WTC11 (cell line): ENCODE results near the gene MAGEA1. TPM values are rescaled to one million over a fixed set of nuclear protein-coding genes. Genes with fewer than 3 reads are reported as not detected.

Source experiments
- ATAC-seq: fragments of 200-7000 bp; cut with Tn5 transposase; 2 replicates; pipeline ENCODE4 v1.10.0; 2021; ENCODE audit warnings: mild to moderate bottlenecking, moderate library complexity
- CTCF ChIA-PET: fragments of 300-600 bp; sonication (Branson Sonifier 250); formaldehyde crosslinking; loops from one replicate; lab custom pipeline; 2021; ENCODE audit warnings: antibody characterized with exemption; lab: Charles Lee
- POLR2A ChIA-PET: fragments of 350-600 bp; sonication (Branson Sonifier 250); formaldehyde crosslinking; loops from one replicate; lab custom pipeline; 2021; ENCODE audit warnings: antibody characterized with exemption; lab: Charles Lee
- DNase-seq: peaks from one replicate; pipeline ENCODE4 v3.0.0; 2021; ENCODE audit warnings: low spot score
- H3K27ac Mint-ChIP-seq: 2 replicates; pipeline ENCODE4 v1.8.0; 2021; ENCODE audit warnings: mixed read lengths
- H3K27me3 Mint-ChIP-seq: 2 replicates; pipeline ENCODE4 v1.8.0; 2021; ENCODE audit warnings: low read depth, mild to moderate bottlenecking, moderate library complexity, mixed read lengths
- H3K36me3 Mint-ChIP-seq: 2 replicates; pipeline ENCODE4 v1.8.0; 2021; ENCODE audit warnings: mixed read lengths
- H3K4me1 Mint-ChIP-seq: 2 replicates; pipeline ENCODE4 v1.8.0; 2022; ENCODE audit warnings: mixed read lengths
- H3K4me3 Mint-ChIP-seq: 2 replicates; pipeline ENCODE4 v1.8.0; 2021; ENCODE audit warnings: mild to moderate bottlenecking, moderate library complexity, mixed read lengths
- H3K9me3 Mint-ChIP-seq: 2 replicates; pipeline ENCODE4 v1.8.0; 2021; ENCODE audit warnings: mixed read lengths
- ESRRA ChIP-seq: sonication (generic); formaldehyde crosslinking; IDR thresholded peaks from 2 replicates; pipeline ENCODE4 v1.8.1; 2022; ENCODE audit warnings: mild to moderate bottlenecking, missing genetic modification reagents, borderline replicate concordance
- FOXP1 ChIP-seq: sonication (generic); formaldehyde crosslinking; IDR thresholded peaks from 2 replicates; pipeline ENCODE4 v1.8.0; 2022; ENCODE audit warnings: missing genetic modification reagents, mild to moderate bottlenecking, moderate library complexity, borderline replicate concordance
- GTF2I ChIP-seq: fragments of 250-450 bp; sonication (Bioruptor Pico); conservative IDR thresholded peaks from 2 replicates; pipeline ENCODE4 v1.4.0; 2021; ENCODE audit warnings: mild to moderate bottlenecking
- NR3C1 ChIP-seq: sonication (generic); formaldehyde crosslinking; conservative IDR thresholded peaks from 2 replicates; pipeline ENCODE4 v1.8.1; 2023; ENCODE audit warnings: low read depth, mild to moderate bottlenecking, missing genetic modification reagents
- OVOL2 ChIP-seq: fragments of 250-450 bp; sonication (Bioruptor Pico); IDR thresholded peaks from 2 replicates; pipeline ENCODE4 v1.9.0; 2021; ENCODE audit warnings: mild to moderate bottlenecking, borderline replicate concordance
- PRRX2 ChIP-seq: fragments of 250-450 bp; sonication (Bioruptor Pico); IDR thresholded peaks from 2 replicates; pipeline ENCODE4 v1.8.0; 2021; ENCODE audit warnings: mild to moderate bottlenecking
- SMAD4 ChIP-seq: sonication (generic); formaldehyde crosslinking; IDR thresholded peaks from 2 replicates; pipeline ENCODE4 v1.8.0; 2022; ENCODE audit warnings: mild to moderate bottlenecking, missing genetic modification reagents
- TEAD1 ChIP-seq: sonication (generic); formaldehyde crosslinking; IDR thresholded peaks from 2 replicates; pipeline ENCODE4 v1.8.0; 2022; ENCODE audit warnings: mild to moderate bottlenecking, missing genetic modification reagents
- ZBTB21 ChIP-seq: sonication (generic); formaldehyde crosslinking; IDR thresholded peaks from 2 replicates; pipeline ENCODE4 v1.8.1; 2023; ENCODE audit warnings: mild to moderate bottlenecking, missing genetic modification reagents, borderline replicate concordance
- ZNF671 ChIP-seq: fragments of 250-450 bp; sonication (Bioruptor Pico); IDR thresholded peaks from 2 replicates; pipeline ENCODE4 v1.8.0; 2021; ENCODE audit warnings: mild to moderate bottlenecking
- total RNA-seq: library from RNA; stranded (reverse); gene quantifications from 3 replicates; pipeline ENCODE4 v1.2.3, GENCODE V29; 2021
- TF ChIP-seq, protein P1 (sequence below): fragments of 250-450 bp; sonication (Bioruptor Pico); conservative IDR thresholded peaks from 2 replicates; pipeline ENCODE4 v1.9.0; 2021; ENCODE audit warnings: mild to moderate bottlenecking
- TF ChIP-seq, protein P2 (sequence below): sonication (generic); formaldehyde crosslinking; IDR thresholded peaks from 2 replicates; pipeline ENCODE4 v1.8.0; 2023; ENCODE audit warnings: mild to moderate bottlenecking, missing genetic modification reagents
- TF ChIP-seq, protein P3 (sequence below): sonication (generic); formaldehyde crosslinking; IDR thresholded peaks from 2 replicates; pipeline ENCODE4 v1.8.0; 2022; ENCODE audit warnings: mild to moderate bottlenecking, missing genetic modification reagents
- TF ChIP-seq, protein P4 (sequence below): fragments of 250-450 bp; sonication (Bioruptor Pico); IDR thresholded peaks from 2 replicates; pipeline ENCODE4 v1.9.0; 2021; ENCODE audit warnings: moderate library complexity, mild to moderate bottlenecking, inconsistent platforms, borderline replicate concordance
- TF ChIP-seq, protein P5 (sequence below): sonication (generic); formaldehyde crosslinking; IDR thresholded peaks from 2 replicates; pipeline ENCODE4 v1.8.1; 2023; ENCODE audit warnings: mild to moderate bottlenecking, missing genetic modification reagents, borderline replicate concordance
- TF ChIP-seq, protein P6 (sequence below): fragments of 250-450 bp; sonication (Bioruptor Pico); IDR thresholded peaks from 2 replicates; pipeline ENCODE4 v1.9.0; 2021; ENCODE audit warnings: mild to moderate bottlenecking, borderline replicate concordance

The MAGEA1 gene
- total RNA-seq, 1 experiment from 2014 or later = not detected

DNA sequence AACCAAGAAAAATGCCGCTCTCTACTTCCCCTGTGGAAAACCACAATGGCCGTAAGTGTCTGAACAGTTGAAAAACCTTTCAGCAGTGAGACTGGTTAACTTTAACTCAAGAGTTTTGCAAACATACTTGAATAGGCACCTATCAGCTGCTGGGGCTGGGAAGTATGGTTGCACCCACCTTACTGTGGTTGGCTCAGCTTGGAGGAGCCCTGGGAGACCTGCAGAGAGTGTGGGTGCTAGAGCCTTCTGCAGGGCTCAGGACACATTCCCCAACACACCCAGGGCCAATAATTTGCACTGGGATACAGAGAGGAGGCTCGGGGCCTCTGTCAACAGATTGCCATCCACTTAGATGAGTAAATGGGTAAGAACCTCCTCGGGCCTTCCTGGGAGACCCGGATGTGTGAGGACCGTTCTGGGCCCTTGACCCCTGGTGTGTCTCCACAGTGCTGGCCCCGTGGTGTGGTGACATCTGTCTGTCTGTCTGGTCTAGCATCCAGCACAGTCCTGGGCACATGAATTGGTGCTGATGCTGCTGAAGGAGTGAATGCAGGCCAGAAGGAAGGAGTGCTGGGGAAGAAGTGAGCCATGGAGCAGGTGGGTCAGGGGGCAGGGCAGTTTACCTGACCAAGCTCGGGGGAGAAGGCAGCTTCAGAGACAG is 46.5 kb downstream of the MAGEA1 start:
- TF ChIP-seq TEAD1 (CRISPR knock-in tag) (no peak), ZBTB21 (CRISPR knock-in tag) (no peak), ZNF671 (no peak), ESRRA (CRISPR knock-in tag) (no peak), SMAD4 (CRISPR knock-in tag) (no peak), OVOL2 (CRISPR knock-in tag) (no peak), FOXP1 (CRISPR knock-in tag) (no peak), GTF2I (CRISPR knock-in tag) (no peak), NR3C1 (CRISPR knock-in tag) (no peak), PRRX2 (CRISPR knock-in tag) (no peak)
- TF ChIP-seq, protein P1, sequence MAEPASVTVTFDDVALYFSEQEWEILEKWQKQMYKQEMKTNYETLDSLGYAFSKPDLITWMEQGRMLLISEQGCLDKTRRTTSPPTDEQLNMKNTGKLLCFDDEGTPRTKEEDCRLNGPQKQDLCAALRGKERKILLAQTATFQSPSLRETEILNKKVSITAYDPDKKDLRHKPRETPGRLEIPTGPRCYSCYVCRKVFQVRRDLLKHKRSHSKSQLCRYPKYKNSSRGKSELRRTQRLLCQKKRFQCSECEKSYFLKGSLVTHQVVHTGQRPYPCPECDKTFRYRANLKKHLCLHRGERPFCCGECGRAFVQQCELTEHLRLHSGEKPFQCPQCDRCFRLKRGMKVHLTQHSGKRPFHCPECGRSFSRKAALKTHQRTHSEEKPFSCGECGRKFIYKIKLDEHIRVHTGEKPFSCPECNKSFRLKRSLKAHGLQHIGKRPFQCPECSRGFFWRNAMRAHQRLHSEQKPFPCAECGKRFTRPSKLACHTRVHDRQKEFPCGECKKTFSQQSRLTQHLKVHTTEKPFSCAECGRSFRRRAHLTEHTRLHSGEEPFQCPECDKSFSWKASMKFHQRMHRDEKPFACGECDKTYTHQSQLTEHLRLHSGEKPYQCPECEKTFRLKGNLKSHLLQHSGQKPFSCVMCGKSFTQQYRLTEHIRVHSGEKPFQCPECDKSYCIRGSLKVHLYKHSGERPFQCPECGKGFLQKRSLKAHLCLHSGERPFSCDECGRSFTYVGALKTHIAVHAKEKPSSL = no peak
- TF ChIP-seq, protein P2, sequence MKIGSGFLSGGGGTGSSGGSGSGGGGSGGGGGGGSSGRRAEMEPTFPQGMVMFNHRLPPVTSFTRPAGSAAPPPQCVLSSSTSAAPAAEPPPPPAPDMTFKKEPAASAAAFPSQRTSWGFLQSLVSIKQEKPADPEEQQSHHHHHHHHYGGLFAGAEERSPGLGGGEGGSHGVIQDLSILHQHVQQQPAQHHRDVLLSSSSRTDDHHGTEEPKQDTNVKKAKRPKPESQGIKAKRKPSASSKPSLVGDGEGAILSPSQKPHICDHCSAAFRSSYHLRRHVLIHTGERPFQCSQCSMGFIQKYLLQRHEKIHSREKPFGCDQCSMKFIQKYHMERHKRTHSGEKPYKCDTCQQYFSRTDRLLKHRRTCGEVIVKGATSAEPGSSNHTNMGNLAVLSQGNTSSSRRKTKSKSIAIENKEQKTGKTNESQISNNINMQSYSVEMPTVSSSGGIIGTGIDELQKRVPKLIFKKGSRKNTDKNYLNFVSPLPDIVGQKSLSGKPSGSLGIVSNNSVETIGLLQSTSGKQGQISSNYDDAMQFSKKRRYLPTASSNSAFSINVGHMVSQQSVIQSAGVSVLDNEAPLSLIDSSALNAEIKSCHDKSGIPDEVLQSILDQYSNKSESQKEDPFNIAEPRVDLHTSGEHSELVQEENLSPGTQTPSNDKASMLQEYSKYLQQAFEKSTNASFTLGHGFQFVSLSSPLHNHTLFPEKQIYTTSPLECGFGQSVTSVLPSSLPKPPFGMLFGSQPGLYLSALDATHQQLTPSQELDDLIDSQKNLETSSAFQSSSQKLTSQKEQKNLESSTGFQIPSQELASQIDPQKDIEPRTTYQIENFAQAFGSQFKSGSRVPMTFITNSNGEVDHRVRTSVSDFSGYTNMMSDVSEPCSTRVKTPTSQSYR = no peak
- TF ChIP-seq, protein P3, sequence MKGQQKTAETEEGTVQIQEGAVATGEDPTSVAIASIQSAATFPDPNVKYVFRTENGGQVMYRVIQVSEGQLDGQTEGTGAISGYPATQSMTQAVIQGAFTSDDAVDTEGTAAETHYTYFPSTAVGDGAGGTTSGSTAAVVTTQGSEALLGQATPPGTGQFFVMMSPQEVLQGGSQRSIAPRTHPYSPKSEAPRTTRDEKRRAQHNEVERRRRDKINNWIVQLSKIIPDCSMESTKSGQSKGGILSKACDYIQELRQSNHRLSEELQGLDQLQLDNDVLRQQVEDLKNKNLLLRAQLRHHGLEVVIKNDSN (CRISPR knock-in tag) = no peak
- TF ChIP-seq, protein P4, sequence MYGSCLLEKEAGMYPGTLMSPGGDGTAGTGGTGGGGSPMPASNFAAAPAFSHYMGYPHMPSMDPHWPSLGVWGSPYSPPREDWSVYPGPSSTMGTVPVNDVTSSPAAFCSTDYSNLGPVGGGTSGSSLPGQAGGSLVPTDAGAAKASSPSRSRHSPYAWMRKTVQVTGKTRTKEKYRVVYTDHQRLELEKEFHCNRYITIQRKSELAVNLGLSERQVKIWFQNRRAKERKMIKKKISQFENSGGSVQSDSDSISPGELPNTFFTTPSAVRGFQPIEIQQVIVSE (CRISPR knock-in tag) = no peak
- TF ChIP-seq, protein P5, sequence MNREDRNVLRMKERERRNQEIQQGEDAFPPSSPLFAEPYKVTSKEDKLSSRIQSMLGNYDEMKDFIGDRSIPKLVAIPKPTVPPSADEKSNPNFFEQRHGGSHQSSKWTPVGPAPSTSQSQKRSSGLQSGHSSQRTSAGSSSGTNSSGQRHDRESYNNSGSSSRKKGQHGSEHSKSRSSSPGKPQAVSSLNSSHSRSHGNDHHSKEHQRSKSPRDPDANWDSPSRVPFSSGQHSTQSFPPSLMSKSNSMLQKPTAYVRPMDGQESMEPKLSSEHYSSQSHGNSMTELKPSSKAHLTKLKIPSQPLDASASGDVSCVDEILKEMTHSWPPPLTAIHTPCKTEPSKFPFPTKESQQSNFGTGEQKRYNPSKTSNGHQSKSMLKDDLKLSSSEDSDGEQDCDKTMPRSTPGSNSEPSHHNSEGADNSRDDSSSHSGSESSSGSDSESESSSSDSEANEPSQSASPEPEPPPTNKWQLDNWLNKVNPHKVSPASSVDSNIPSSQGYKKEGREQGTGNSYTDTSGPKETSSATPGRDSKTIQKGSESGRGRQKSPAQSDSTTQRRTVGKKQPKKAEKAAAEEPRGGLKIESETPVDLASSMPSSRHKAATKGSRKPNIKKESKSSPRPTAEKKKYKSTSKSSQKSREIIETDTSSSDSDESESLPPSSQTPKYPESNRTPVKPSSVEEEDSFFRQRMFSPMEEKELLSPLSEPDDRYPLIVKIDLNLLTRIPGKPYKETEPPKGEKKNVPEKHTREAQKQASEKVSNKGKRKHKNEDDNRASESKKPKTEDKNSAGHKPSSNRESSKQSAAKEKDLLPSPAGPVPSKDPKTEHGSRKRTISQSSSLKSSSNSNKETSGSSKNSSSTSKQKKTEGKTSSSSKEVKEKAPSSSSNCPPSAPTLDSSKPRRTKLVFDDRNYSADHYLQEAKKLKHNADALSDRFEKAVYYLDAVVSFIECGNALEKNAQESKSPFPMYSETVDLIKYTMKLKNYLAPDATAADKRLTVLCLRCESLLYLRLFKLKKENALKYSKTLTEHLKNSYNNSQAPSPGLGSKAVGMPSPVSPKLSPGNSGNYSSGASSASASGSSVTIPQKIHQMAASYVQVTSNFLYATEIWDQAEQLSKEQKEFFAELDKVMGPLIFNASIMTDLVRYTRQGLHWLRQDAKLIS (CRISPR knock-in tag) = no peak
- TF ChIP-seq, protein P6, sequence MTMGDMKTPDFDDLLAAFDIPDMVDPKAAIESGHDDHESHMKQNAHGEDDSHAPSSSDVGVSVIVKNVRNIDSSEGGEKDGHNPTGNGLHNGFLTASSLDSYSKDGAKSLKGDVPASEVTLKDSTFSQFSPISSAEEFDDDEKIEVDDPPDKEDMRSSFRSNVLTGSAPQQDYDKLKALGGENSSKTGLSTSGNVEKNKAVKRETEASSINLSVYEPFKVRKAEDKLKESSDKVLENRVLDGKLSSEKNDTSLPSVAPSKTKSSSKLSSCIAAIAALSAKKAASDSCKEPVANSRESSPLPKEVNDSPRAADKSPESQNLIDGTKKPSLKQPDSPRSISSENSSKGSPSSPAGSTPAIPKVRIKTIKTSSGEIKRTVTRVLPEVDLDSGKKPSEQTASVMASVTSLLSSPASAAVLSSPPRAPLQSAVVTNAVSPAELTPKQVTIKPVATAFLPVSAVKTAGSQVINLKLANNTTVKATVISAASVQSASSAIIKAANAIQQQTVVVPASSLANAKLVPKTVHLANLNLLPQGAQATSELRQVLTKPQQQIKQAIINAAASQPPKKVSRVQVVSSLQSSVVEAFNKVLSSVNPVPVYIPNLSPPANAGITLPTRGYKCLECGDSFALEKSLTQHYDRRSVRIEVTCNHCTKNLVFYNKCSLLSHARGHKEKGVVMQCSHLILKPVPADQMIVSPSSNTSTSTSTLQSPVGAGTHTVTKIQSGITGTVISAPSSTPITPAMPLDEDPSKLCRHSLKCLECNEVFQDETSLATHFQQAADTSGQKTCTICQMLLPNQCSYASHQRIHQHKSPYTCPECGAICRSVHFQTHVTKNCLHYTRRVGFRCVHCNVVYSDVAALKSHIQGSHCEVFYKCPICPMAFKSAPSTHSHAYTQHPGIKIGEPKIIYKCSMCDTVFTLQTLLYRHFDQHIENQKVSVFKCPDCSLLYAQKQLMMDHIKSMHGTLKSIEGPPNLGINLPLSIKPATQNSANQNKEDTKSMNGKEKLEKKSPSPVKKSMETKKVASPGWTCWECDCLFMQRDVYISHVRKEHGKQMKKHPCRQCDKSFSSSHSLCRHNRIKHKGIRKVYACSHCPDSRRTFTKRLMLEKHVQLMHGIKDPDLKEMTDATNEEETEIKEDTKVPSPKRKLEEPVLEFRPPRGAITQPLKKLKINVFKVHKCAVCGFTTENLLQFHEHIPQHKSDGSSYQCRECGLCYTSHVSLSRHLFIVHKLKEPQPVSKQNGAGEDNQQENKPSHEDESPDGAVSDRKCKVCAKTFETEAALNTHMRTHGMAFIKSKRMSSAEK (CRISPR knock-in tag) = no peak
- TF ChIP-seq, all 79 proteins: peak for 0
- CTCF ChIA-PET = no interaction called here
- POLR2A ChIA-PET = no interaction called here
- Mint-ChIP-seq H3K27me3 (no peaks in the 10 kb centered on the region; the same call in 1 of the 2 replicates), H3K36me3 (no peaks in the 10 kb centered on the region), H3K27ac (peak overlapping the region; percentile 89), H3K4me1 (peaks cover 18% of the 10 kb centered on the region), H3K9me3 (no peaks in the 10 kb centered on the region; the same call in 1 of the 2 replicates), H3K4me3 (peak overlapping the region; percentile 52)
- DNase-seq = no peak
- ATAC-seq = no peak
